HG02623 (cell line): ENCODE measurements around the gene OR6K2.

Experiments used
- ATAC-seq: cut with Tn5 transposase; IDR thresholded peaks from one replicate; pipeline ENCODE4 v1.9.1; 2021; ENCODE audit warnings: moderate library complexity; ENCODE audit not compliant: unreplicated experiment

Gene OR6K2

GRCh38 chr1:158686111-158687009 is 14.1 kb downstream of the OR6K2 start, which contains the start of gene SPTA1:
Gene SPTA1 (minus strand): TSS chr1:158686715. CDS start chr1:158686517, 198 bp downstream.
- ATAC-seq: no peak

GRCh38 chr1:158685085-158685484 is 15.4 kb downstream of the OR6K2 start:
- no peak for ATAC-seq

- no peak for ATAC-seq
Measured at GRCh38 chr1:158681606-158682005, 18.8 kb downstream of the OR6K2 start.

GRCh38 chr1:158679289-158679688 is 21.2 kb downstream of the OR6K2 start:
- no peak for ATAC-seq

- ATAC-seq: no peak
Measured at GRCh38 chr1:158675563-158676323, 24.7 kb downstream of the OR6K2 start.

DNA sequence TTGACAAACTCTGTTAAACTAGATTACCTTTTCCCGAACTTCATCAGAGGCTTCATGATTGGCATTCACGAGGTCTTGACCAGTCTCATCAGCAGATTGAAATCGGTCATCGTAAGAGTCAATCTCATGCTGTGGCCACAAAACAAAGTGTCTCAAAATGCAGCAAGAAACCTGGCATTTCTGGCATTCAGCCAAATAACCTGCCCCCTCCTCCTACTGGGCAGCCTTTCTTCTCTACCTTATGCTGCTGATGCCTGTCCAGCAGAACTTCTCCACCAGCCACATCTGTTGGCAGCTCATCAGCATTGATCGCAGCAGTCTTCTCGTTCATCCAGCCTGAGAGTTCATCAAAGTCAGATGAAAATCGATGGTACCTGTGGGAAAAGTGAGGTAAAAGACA is 26.1 kb downstream of the OR6K2 start:
- no peak for ATAC-seq

DNA sequence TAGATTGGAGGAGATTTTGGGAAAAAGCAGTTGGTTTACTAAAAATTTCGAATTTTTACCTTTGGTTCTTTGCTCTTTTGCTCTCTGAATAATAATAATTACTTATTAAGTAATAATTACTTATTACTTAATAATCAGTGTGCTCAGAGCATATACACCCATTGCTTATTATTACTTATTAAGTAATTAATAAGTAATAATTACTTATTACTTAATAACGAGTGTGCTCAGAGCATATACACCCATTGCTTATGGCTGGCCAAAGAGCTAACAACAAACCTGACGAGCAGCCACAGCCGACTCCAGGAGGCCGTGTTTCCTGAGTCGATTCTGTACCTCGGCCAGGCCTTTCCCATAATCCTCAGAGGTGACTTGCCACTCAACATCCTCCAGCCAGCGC is 34.4 kb downstream of the OR6K2 start:
- ATAC-seq: no peak

DNA sequence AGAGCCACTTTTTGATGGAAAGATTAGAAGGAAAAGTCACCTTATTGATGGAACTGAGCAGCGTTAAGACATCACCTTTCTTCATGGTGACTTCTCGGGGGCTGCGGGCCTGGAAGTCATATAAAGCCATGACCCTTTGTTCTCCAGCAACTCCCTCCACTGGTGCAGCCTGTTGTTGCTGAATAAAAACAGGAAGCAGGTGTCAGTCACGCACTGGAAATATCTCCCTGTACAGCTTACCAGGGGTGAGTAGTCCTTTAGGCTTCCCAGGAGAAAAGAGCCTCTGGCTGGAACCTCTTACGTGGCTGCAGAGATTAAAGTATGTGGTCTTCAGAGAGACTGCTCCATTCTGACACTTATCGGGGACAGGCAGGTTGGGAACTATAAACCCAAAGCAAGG is 45.9 kb downstream of the OR6K2 start:
- ATAC-seq: no peak

- no peak for ATAC-seq
Measured at GRCh38 chr1:158654086-158654485, 46.4 kb downstream of the OR6K2 start.

DNA sequence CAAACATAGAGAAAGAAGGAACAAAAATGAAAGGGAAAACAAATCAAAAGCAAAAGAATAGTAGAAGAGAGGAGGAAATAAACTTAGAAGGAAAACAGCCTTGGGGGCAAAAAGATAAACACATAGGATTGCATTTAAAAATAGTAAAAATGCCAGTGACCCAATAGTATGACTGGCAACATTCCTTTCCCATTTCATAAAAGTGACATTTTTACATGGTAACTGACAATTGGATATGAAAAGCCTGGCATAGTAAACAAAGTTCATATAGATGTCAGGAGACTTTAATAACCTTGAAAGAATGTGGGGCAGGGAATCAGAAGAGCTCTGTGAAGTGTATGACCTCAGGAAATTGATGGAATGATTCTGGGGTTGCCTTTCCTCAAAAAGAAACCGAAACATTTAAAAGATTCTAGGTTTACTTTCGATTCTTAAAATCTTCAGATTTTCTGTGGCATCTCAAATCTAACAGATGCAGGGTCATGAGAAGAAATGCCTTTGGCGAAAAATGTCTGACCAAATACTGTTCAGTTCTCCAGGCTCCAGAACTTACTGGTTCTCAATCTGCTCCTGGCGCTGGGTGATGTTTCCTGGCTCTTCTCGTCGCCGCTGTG is 47.6 kb downstream of the OR6K2 start:
- ATAC-seq: no peak
